GM18511 (cell line): ENCODE results near the gene S100B.
"Not testable (repeated sequence)": the region's sequence is repeated elsewhere in the genome, so short reads cannot be mapped to it uniquely, and the experiment has no call there.

Source experiments
- ATAC-seq: cut with Tn5 transposase; IDR thresholded peaks from one replicate; pipeline ENCODE4 v1.9.1; 2021; ENCODE audit warnings: mild to moderate bottlenecking, moderate library complexity; ENCODE audit not compliant: unreplicated experiment

Gene S100B

DNA sequence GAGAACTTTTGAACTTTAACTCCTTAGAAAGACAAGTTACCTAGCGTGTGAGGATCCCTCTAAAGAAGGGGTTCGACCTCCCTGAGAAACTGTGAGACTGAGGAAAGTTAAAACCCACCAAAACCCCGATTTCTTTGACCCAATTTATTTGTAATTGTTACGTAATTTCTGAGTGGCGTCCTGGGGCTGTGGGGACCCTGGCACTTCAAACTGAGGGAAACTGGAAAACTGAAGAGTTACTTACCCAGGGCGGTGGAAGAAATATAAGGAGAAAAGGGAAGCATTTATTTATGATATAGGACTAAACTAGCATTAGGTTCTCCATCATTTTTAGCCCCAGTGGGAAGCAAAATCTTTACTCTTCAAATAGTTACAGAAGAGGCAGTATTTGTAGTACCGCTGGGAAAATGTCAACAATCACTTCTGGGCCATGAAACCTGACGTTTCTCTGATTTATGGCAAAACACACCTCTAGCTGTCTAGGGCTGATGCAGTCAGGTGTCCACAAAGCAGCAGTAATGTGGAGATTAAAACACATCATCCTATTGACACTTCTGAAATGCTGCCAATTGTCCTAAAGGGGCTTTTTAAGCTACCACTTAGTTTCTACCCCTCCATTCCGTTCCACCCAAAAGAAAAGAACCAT lies 430 bp downstream of the S100B start:
- no peak for ATAC-seq

- ATAC-seq: no peak
Measured at GRCh38 chr21:46603228-46603627, 1.7 kb downstream of the S100B start.

DNA sequence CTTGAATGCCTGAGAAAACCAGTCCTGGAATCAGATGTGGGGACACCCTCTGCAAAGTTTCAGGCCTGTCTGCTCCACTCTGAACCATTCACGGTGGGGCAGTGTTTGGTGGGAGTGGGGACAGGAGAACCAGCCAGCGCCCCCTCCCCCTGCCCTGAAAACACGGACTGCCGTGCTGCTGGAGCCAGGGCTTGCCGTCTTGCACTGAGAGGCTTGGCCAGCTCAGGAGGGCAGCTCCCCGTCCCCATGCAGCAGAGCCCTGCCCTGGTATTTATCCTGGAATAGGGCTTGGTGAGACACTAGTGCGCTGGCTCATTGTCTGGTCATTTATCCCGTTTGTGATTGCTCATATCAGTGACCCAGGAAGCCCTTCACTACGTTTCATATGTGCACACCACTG lies 3.9 kb downstream of the S100B start:
- no peak for ATAC-seq

DNA sequence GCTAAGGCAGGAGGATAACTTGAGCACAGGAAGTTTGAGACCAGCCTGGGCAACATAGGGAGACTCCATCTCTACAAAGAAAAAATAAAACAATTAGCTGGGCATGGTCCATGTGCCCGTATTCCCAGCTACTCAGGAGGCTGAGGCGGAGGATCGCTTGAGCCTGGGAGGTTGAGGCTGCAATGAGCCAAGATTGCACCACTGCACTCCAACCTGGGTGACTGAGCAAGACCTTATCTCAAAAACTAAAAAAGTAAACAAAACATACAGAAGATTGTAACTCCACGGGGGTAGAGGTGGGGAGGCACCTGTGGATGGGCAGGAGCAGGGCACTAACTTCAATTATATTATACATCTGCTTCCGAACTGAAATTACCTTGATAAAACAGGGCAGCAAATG lies 4.6 kb downstream of the S100B start:
- ATAC-seq: no peak

GRCh38 chr21:46598581-46599572 lies 6.0 kb downstream of the S100B start:
- no peak for ATAC-seq

- ATAC-seq: no peak
Measured at GRCh38 chr21:46597896-46598343, 7.0 kb downstream of the S100B start.

GRCh38 chr21:46597031-46597430 lies 7.9 kb downstream of the S100B start:
- ATAC-seq: no peak

- no peak for ATAC-seq
Measured at GRCh38 chr21:46596201-46596600, 8.7 kb downstream of the S100B start.

- no peak for ATAC-seq
Measured at GRCh38 chr21:46594276-46594675, 10.6 kb downstream of the S100B start.

DNA sequence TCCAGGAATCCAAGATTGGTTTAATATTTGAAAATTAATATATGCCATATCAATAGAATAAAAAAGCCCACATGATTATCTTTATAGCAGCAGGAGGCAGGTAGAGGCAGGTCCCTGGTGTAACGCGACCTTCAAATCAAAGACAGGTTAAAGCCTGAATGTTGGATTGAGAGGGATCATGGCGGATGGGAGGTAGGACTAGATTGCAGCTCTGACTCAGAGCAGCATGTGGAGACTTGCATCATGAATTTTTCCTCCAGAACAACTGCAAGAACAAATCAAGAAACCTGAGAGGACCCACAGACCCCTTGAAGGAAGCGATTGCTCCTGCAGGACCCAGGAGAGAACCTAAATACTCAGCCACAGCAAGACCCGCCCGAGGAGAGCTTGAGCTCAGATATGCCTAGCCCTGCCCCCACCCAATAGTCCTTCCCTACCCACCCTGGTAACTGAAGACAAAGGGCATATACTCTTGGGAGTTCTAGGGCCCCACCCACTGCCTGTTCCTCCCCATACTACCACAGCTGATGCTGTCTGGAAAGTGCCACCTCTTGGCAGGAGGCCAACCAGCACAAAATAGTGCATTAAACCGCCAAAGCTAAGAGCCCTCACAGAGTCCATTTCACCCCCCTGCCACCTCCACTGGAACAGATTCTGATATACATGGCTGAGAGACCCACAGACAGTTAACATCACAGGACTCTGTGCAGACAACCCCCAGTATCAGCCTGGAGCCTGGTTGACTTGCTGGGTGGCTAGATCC lies 19.5 kb downstream of the S100B start:
- no peak for ATAC-seq

DNA sequence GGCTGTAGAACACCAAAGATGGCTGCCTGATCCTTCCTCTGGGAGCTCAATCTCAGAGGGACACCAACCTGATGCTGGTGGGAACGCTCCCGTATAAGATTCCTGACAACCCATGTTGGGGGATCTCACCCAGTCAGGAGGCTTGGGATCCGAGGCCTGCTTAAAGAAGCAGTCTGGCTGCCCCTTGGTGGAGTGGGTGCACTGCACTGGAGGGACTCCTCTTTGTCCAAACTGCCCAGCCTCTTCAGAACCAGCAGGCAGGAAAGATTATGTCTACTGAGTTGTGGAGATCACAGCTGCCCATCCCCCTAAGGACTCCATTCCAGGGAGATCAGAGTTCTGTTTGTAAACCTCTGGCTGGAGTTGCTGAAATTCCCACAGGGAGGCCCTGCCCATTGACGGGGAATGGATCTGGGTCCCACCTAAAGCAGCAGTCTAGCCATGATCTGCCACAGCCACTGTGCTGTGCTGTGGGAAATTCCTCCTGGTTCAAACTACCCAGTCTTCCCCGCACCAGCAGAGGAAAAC lies 23.0 kb downstream of the S100B start:
- no peak for ATAC-seq

DNA sequence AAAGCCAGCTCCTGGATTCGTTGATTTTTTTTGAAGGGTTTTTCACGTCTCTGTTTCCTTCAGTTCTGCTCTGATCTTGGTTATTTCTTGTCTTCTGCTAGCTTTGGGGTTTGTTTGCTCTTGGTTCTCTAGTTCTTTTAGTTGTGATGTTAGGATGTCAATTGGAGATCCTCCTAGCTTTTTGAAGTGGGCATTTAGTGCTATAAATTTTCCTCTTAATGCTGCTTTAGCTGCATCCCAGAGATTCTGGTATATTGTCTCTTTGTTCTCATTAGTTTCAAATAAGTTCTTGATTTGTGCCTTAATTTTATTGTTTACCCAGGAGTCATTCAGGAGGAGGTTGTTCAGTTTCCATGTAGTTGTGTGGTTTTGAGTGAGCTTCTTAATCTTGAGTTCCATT lies 25.5 kb downstream of the S100B start:
- not testable (repeated sequence) for ATAC-seq

- ATAC-seq: not testable (repeated sequence)
Measured at GRCh38 chr21:46577786-46578185, 27.1 kb downstream of the S100B start.

- ATAC-seq: no peak
Measured at GRCh38 chr21:46572850-46573249, 32.0 kb downstream of the S100B start.

DNA sequence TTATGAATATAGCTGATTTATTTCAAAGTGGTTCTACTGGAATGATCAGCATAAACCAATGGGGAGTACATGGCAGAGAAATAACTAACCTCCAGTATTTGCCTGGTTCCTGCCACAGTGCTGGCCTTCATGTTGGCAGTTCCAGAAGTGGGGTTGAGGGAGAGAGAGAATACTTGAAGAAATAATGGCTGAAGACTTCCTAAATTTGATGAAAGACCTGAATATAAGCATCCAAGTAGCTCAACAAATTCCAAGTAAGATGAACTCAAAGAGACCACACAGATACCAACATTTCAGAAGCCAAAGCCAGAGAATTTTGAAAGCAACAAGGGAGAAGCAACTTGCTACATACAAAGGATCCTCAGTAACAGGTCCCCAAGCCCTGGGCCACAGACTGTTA lies 34.3 kb downstream of the S100B start:
- ATAC-seq: no peak

GRCh38 chr21:46570119-46570518 lies 34.8 kb downstream of the S100B start:
- no peak for ATAC-seq

GRCh38 chr21:46569081-46569480 lies 35.8 kb downstream of the S100B start:
- no peak for ATAC-seq

DNA sequence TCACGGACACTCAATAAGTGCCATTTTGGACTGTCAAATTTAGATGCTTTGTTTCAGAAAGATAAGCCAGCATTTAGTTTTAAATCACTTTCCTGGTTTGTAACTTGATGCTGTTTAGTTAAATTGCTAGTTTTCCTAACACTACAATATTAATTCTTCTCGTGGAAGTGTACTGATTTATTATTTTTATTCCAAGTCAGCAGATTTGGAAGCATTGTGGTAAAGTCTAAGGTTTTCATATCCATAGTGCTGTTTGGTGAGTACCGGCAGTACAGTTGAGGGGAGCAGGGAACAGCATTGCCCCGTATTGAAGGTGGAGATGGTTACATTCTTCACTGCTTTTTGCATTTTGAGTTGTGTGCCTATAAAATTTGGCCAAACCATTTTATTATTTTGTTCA lies 36.3 kb downstream of the S100B start:
- ATAC-seq: no peak

GRCh38 chr21:46567348-46567747 lies 37.5 kb downstream of the S100B start:
- ATAC-seq: no peak

DNA sequence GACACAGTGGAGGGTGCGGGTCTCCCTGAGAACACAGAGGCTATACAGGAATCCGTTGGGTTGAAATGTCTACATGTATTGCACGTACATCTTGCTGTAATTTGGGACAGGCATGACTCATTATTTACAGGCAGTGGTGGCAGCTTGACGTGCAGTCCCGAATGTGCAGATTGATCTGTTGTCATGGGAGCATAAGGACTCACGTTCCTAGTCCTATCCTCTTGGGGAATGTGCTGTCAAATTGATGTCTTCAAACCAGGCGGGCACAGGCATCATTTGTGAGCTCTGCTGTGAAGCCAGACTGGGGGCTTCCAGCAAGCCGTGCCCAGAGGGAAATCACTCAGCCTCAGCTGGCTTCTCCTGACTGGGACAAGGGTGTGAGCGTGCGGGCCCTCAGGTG lies 40.5 kb downstream of the S100B start:
- no peak for ATAC-seq

- no peak for ATAC-seq
Measured at GRCh38 chr21:46562964-46563607, 41.8 kb downstream of the S100B start.
